HG03103 (cell line): ENCODE measurements around the gene TTR.

Experiments
- ATAC-seq: cut with Tn5 transposase; IDR thresholded peaks from one replicate; pipeline ENCODE4 v1.9.1; 2021; ENCODE audit warnings: low read depth; ENCODE audit not compliant: unreplicated experiment

TTR gene

GRCh38 chr18:31591628-31592027 lies at the start of gene TTR:
TTR (plus strand) TSS chr18:31591877; CDS start chr18:31591903, 26 bp downstream.
- no peak for ATAC-seq

GRCh38 chr18:31546476-31546875 lies 45.2 kb upstream of the TTR start:
- ATAC-seq = no peak

GRCh38 chr18:31548853-31549252 lies 42.8 kb upstream of the TTR start:
- no peak for ATAC-seq

- no peak for ATAC-seq
Observed at GRCh38 chr18:31549416-31549815, 42.3 kb upstream of the TTR start.

- no peak for ATAC-seq
Observed at GRCh38 chr18:31551883-31552282, 39.8 kb upstream of the TTR start.

- no peak for ATAC-seq
Observed at GRCh38 chr18:31553800-31554199, 37.9 kb upstream of the TTR start.

GRCh38 chr18:31554776-31555175 lies 36.9 kb upstream of the TTR start:
- no peak for ATAC-seq

- peak; percentile 76 for ATAC-seq
Observed at GRCh38 chr18:31555971-31556747, 35.5 kb upstream of the TTR start.

GRCh38 chr18:31557446-31557845 lies 34.2 kb upstream of the TTR start:
- ATAC-seq = no peak

- no peak for ATAC-seq
Observed at GRCh38 chr18:31558567-31558966, 33.1 kb upstream of the TTR start.

GRCh38 chr18:31562726-31563125 lies 29.0 kb upstream of the TTR start:
- no peak for ATAC-seq

- no peak for ATAC-seq
Observed at GRCh38 chr18:31563778-31564177, 27.9 kb upstream of the TTR start.

- no peak for ATAC-seq
Observed at GRCh38 chr18:31565345-31565744, 26.3 kb upstream of the TTR start.

- no peak for ATAC-seq
Observed at GRCh38 chr18:31565782-31566512, 25.7 kb upstream of the TTR start.

GRCh38 chr18:31566576-31567306 lies 24.9 kb upstream of the TTR start:
- no peak for ATAC-seq

- ATAC-seq = no peak
Observed at GRCh38 chr18:31572368-31572767, 19.3 kb upstream of the TTR start.

GRCh38 chr18:31573051-31573450 lies 18.6 kb upstream of the TTR start:
- ATAC-seq = no peak

GRCh38 chr18:31574359-31574758 lies 17.3 kb upstream of the TTR start:
- ATAC-seq = no peak

GRCh38 chr18:31575515-31576257 lies 16.0 kb upstream of the TTR start:
- ATAC-seq = no peak

- ATAC-seq = peak; percentile 46
Observed at GRCh38 chr18:31576670-31577069, 15.0 kb upstream of the TTR start.

GRCh38 chr18:31577195-31577594 lies 14.5 kb upstream of the TTR start:
- no peak for ATAC-seq
